Activated CD8-positive, alpha-beta memory T cell treated with anti-CD3 and anti-CD28 coated beads, Interleukin-2, amount 50 U/mL, for 4 hours (primary cell): Measurements from ENCODE around the gene ALG14.
"Not testable (repeated sequence)": the region's sequence is repeated elsewhere in the genome, so short reads cannot be mapped to it uniquely, and the experiment has no call there.

Experiments used
- DNase-seq: peaks from one replicate; pipeline ENCODE4 v3.0.0-alpha.2; 2020

ALG14 gene

DNA sequence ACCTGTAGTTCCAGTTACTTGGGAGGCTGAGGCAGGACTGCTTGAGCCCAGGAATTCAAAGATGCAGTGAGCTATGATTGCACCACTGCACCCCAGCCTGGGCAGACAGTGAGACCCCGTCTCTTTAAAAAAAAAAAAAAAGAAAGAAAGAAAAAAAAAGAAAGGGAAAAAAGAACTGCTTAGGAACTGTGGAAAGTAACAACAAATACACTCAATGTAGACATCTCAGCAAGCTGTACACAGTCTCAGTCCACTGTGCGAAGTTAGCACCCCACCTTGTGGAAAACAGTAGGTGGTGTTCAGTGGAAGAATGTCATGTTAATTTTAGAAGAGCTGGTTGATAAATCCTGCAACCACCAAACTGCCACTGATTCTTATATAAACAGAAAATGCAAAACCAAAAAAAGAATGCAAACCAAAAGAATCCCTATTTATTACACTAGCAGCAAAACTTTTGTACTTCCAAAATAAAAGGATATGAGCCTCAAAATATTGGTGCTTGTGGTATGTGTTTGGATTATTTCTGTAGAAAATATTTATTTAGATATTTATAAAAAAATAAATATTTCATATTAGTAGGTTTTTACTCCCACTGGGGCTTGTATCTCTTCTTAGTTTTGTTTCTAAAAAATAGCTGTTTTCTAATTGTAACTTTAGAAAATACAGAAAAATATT is 31.1 kb downstream of the ALG14 start:
- no peak for DNase-seq

DNA sequence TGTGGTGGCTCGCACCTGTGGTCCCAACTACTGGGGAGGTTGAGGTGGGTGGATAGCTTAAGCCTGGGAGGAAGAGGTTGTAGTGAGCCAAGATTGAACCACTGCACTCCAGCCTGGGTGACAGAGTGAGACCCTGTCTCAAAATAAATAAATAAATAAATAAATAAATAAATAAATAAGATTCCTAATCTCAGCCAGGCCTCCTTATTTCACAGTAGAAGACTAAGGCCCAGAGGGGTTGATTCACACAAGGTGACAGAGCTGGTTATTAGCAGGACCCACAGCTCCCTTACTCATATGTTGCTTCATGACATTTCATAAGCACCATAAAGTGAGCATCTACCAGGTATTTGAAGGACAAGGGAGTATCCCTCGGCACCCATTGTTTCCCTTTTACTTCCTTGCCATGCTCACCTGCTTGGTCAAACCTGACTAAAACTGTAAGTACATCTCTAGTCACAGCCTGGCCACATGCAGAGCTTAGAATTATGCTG is 32.7 kb downstream of the ALG14 start:
- no peak for DNase-seq

DNA sequence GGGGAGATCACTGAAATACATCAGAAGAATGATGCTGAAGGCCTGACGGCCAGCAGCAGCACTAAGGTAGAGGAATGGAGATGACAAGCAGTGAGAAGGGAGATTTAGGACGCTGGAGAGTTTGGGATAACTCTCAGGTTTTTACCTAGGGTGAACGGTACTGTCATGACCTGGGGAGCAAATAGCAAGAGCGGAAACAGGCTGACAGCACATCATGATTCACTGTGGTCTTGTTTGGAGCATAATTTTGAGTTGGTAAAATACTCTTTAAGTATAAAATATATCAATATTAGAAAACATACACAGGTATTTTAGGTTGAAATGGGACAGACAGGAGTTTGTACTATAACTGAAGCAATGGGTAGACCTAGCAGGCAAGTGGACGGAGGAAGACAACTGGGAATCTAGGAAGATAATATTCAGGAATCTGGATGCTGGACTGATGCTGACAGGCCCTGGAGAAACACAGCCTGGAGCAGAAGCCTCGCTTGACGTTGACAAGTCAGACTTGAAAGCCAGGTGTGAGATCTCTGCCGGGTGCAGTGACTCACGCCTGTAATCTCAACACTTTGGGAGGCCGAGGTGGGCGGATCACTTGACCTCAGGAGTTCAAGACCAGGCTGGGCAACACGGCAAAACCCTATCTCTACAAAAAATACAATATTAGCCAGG is 33.3 kb downstream of the ALG14 start:
- DNase-seq, result no peak

DNA sequence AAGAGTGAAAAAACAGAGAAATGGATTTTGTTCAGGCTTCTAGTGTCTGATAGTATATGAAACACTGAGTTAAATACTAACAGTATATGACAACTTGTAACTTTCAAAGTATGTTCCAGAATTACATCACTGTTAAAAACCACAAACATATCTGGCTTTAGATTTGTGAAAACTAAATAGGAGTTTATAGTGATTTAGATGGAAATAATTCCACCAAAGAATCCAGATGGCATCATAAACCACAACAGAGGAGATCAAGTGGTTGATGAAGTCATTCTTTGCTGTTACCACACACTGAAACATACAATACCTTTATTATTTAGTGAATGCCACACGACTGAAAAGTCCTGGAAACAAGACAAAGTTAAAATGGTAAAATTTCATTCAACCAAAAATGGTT is 37.2 kb downstream of the ALG14 start:
- DNase-seq, result no peak

DNA sequence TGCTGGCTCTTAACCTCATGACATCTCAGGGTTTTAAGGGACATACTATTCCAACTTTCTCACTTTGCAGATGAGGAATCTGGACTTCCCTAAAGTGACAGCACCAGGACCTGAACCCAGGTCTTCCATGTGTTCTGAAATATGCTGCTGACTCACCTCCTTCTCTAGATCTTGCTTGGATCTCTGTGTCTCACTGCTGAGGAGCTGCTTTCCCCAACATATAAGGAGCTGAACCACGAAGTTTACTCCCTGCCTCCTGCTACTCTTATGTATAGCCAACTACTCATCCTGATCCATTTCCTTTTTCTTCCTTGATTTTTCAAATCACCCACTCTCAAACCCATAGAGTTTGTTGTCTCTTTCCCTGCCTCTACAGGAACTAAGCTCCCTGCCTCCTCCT is 38.2 kb downstream of the ALG14 start:
- no peak for DNase-seq

DNA sequence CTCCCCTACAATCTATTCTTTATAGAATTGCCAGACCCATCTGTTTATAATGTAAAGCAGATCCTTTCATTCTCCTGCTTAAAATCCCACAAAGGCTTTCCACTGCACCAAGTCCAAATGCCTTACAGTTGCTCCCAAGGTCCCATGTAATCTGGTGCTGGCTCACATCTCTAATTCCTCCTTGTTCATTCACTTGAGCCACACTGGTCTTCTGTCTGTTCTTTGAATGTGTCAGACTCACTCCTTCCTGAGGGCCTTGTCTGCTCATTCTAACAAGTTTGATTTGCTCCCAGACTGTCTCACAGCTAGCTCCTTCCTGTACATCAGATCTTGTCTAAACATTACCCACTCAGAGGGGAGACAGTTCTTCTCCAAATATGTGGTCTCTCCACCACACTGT is 38.9 kb downstream of the ALG14 start:
- DNase-seq, result no peak

DNA sequence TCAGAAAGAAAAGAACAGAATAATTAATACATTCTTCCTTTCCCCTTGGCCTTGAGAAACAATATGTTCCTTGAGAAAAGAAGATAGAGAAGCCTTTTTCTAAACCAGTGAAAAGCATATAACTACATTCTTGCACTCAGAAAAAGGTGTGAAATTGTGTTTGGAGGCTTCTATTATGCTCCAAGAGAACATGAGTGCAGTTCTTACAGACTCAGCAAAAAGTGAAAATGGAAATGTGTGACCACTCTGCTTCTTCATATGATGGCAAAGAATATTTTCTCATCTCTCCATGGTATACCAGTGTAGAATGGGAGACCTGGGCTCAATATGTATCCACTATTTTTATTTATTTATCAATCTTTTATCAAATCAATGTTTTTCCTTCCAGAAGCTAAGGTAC is 43.2 kb downstream of the ALG14 start:
- no peak for DNase-seq

DNA sequence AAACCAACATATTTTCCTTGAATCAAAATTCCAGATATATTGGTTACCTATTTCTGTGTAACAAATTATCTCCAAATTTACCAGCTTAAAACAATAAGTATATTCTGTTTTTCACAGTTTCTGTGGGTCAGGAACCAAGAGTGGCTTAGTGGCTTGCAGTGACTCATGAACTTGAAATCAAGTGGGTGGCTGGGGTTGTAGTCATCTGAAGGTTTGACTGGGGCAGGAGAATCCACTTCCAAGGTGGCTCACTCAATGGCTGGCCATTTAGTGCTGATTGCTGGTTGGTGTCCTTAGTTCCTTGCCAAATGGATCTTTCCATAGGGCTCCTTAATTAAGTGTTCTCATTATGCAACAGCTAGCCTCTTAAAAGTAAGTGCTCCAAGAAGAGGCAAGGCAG is 43.8 kb downstream of the ALG14 start:
- DNase-seq, result no peak

DNA sequence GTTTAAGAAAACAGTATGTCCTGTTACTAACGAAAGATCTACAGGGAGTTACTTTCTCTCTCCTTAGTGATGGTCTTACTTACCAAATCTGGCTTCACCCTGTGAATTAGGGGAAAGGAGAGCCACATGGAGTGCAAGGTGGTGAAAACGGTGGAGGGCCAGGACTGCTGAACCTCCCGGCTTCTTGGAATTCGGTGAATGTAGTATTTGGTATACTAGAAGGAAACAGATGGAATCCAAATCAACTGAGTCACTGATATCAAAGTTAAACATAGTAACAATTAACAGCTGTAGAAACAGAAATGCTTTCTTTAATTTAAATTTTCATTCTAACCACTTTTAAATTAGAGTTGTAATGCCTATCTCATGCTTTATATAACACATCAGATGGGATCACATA is 45.7 kb downstream of the ALG14 start:
- DNase-seq, result no peak

DNA sequence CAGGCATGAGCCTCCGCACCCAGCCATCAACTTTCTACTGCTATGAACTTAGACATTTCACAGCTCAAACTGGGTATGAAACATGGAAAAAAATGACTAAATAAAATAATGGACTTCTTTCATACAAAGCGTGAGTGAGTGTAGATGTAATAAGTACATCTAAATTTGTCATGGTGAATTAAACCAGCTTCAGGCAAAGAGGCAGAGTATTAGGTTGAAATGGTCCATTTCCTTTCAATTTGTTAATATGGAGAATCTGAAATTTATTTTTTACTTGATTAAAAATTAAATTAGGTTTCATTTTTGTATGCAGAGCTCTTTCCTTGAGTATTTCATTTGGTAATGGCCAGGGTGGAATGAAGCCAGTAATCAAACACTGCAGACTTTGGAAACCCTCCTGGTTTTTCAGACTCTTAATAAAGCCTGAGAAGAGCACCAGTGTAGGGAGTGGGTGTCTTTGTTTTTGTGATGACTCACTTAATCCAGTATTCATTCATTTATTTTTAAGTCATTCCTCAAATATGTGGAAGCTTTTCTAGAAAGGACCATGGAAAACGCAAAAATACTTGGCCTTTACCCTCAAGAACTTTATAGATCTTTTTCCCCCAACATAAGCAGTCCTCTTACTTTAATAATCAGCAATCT is 49.2 kb downstream of the ALG14 start:
- DNase-seq, result no peak

DNA sequence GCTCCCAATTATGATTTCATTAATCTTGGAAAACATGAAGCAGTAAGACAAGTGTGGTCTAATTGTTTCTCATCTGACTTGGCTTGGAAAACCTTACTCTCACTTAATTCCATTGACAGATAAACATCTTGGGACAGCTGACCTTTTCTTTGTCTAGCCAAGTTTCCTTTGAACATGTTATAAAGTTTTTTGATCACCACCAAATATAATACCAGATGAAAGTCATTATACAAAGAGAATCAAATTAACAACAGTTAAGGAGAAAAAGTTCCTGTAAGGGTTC is 50.2 kb downstream of the ALG14 start:
- DNase-seq, result no peak

DNA sequence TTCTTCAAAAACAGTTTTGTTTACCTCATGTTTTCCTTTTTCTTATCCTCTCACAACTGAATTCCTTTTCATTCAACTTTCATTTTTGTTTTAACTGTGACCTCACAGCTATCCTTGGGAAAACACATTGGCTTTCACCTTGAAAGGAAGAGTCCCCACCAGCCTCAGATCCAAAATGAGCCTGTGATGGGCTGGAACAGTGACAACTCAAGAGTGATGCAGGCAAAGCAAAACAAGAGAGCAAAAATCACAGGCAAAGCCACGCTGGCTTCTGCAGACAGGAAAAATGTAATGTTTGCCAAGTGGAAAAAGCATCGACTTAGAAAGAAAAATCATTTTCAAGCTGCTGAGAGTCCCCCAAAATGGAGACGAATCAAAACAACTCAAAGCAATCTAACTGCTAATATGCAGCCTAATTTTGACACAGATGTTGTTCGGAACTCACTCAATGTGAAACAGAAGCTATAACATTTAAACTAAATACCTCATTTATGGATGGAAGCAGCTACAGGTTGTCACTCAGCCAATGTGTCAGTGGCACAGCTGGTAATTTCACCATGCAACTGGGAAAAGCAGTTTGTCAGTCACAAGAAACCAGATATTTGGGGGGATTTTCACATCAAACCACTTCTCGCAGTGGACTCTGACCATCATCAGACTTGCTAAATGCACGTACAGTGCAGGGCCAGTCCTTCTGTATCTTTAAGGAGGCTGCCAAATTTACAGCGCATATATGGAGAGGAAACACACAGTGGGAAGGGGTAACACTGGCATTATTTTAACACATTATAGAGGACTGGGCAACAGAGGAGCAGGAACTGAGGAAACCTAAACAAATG is 50.7 kb downstream of the ALG14 start:
- DNase-seq, result no peak

DNA sequence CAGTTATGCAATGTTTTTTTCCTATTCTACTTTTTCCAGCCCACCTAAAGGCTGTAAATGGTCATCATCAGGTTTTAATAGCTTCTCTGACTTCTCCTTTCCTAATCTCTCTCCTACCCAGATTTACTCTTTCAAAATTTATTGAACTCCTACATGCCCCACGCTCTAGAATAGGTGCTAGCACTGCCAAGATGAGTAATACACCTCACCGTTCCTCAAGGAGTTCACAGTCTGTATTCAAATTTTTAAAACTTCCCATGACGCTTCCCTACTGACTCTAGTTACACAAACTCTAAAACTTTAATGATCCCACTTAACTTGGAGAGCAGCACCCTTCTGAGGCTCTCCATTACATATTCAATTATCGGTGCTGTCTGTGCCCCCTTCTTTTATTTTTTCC is 51.6 kb downstream of the ALG14 start:
- no peak for DNase-seq

DNA sequence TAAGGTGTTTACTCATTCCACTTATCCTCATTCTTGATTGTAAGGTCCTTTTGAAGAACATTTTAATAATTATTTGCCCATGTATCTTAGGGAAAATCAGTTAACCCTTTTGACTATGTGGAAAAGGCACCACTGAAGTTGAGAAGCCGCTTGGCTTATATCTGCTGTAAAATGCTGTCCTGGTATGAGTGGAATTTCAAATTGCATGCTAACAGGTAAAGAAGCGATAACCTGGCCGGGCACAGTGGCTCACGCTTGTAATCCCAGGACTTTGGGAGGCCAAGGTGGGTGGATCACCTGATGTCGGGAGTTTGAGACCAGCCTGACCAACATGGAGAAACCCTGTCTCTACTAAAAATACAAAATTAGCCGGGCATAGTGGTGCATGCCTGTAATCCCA is 53.3 kb downstream of the ALG14 start:
- not testable (repeated sequence) for DNase-seq

DNA sequence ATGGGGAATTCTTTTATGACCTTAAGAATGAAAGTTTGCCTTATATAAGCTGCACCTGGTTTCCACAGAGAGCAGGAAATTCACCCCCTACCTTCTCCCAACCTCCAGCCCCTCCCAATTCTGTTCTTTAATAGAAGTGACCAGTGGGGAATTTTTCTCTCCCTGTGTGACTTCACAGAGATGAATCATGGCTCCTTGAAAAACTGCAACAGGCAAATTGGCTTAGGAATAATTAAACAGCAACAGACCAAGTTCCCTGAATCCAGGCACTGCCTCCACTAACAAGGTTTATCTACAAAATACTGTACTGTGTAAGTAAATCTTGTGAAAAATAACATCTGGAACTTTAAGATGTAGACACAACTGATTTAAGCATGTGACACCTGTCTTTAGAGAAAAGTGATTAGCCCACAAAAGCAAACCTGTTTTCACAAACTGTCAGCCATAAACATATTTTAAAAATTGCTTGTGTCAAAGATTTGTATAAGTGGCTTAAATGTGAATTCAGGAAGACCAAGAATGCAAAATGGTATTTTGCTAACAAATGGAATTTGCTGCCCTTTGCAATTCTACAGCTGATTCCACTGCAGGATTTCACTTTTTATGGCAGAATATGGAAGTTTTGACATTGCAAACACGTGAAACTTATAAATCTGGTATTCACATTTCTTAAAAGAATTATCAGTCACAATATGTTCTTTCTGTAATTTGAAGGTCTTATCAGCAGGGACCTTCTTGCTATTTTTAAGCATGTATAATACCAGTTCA is 54.0 kb downstream of the ALG14 start:
- DNase-seq, result no peak

DNA sequence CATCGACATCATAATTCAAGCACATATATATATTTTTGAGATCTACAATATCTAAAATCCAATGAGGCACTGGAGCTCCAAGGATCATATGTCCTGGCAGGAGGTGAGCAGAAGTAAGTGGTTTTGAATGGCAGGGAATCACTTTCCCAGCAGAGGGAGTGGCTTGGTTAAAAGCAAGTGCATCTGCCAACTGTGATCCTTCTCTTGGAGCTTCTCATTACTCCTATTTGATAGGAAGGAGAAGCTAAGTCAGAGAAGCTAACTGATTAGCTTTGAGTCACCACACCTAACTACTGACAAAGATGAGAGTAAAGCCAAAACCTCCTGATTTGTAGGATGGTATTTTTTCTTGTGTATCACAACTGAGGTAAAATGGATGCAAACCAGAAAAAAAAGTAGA is 55.0 kb downstream of the ALG14 start:
- DNase-seq, result no peak

DNA sequence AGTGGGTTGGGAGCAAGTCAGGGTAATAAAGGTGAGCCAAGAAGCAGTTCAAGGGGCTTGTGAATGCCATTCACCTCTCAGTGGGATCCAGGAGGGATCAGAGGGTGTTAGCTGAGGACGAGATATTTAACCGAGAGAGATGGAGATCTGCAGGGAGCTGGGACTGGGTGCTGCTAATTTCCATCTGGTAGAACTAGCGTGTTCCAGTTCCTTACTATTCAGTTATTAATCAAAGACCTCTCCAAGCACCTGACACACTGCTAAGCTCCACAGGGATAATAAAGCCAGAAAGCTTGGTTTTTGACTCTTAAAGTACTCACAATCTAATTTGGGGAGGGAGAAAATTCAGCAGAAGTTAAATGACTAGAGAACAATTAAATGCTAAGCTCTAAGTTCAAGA is 57.7 kb downstream of the ALG14 start:
- DNase-seq, result no peak

DNA sequence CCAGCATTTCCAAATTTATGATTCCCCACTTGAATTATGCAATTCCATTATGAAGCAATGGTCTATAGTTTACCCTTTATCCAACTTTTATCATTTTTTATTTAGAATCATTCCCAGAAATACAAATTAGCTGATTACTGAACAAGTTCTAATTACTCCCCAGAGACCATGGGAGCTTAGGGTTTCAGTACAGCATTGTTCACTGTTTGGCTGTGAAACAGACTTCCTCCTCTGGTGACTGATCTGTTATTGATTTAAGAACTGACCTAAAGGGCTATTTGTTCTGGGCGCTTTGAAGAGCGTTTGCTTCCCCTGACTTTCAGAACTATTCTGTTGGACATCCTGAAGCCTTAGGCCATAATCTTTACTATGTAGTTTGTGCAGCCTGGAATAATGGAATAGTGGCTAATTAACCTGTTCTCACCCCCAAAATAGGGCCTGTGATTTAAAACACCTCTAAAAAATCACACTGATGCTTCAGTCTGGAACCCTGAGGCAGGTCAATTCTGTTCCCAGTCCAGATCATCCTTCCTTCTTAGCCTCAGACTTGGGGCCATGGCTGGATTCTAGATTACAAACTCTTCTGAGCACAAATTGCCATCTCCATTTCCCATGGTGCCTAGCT is 58.7 kb downstream of the ALG14 start:
- no peak for DNase-seq

DNA sequence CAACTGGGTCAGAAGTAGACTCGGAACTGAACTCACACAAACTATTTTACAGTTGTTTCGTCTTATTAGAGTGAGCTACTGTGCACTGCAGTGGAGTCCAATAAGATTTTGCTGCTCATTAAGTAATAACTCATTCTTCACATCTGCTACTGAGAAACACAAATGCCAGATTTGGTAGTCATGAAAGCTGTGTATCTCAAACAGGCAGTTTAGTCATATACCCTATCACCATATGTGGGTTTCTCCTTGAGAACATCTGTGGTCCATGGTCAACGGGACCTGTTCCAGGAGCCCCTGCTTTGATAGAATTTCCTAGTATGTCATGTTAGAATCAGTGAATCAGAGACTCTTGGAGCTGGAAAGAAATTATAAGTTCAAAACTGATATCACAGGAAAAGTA is 60.4 kb downstream of the ALG14 start:
- DNase-seq, result no peak

DNA sequence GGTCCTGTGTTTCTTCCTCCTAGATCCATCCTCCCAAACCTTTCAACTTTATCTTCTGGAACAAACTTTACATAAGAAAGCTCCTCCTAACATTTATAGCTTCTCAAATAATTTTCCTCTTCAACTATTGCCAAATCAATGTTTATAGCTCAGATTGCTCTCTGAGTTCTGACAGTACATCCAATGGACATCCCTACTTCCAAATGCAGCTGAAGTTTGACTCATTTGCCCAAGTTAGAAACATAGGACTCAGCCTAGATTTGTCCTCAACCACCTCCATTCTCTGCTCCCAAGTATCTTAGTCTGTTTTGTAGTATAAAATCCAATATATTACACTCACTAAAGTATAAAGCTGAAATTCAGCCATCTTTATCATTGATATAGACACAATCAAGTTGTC is 62.6 kb downstream of the ALG14 start:
- no peak for DNase-seq

DNA sequence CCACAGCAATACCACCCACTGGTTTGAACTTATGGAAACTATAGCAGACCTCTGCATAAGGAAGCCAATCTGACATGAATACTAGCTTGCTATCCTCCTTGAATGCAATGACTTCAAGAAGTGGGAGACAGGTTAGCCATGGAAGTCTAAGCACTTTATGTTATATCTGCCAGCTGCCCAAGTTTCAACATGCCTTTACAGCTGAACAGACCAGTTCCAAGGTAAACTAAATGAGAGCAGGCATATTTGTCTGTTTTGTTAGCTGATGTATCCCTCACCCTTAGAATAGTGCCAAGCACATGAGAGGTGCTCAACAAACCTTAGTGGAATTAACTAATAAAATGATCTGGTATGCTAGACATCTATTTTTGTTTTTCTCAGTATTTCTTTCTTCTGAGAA is 65.1 kb downstream of the ALG14 start:
- no peak for DNase-seq

DNA sequence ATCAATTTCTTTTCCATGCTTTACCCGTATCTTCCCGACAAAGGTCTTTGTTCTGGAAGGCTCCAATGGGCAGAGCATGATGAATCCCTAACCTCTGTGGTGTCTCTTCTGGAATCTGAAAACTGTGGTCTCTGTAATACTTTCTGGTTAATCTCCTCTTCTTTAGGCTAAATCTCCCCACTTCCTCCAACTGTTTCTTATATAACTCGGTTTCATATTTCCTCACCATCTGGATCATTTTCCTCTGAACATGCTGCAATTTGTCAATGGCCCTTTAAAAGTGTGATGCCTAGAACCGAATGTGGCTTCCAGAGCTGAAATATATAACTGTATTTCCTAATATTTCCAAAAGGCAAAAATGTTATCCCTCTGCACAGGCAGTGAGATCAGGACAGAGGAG is 66.1 kb downstream of the ALG14 start:
- DNase-seq, result no peak
